HepG2 (cell line): ENCODE measurements around the gene GSTCD. TPM values are rescaled to one million over a fixed set of nuclear protein-coding genes. Genes with fewer than 3 reads are reported as not detected.
A peak's percentile ranks its signal among the peaks of the same experiment; 100 is the strongest.

Experiments used
- ATAC-seq: fragments of 200-7000 bp; cut with Tn5 transposase; 3 replicates; pipeline ENCODE4 v1.9.1; 2020; ENCODE audit warnings: mild to moderate bottlenecking, moderate library complexity
- BruUV-seq: library from RNA; stranded (reverse); fragments of 400-500 nt; replicated peaks from 2 replicates; lab custom pipeline; 2021; lab: Mats Ljungman, UMichigan
- CTCF ChIA-PET: fragments of 300-600 bp; formaldehyde crosslinking; extraction: SDS; loops from one replicate; lab custom pipeline; 2021; ENCODE audit warnings: low total read pairs, inconsistent platforms, low intra/inter-chr PET ratio; lab: Yijun Ruan, JAX
- POLR2A ChIA-PET: fragments of 350-600 bp; sonication (Branson Sonifier 250); formaldehyde crosslinking; loops from one replicate; lab custom pipeline; 2020; ENCODE audit warnings: antibody characterized with exemption, inconsistent platforms; lab: Yijun Ruan, JAX
- DNase-seq: peaks from one replicate; pipeline ENCODE4 v3.0.0-alpha.2; 2015; ENCODE audit warnings: low spot score
- FAIRE-seq: peaks from 3 replicates; lab custom pipeline; 2011; peaks lifted over from hg19 to GRCh38; lab: Jason Lieb, UNC
- H2AFZ ChIP-seq: one replicate; pipeline ENCODE4 v1.6.1; 2011; ENCODE audit warnings: low read length, inconsistent platforms
- H3K27ac ChIP-seq: fragments of 300-600 bp; 3 replicates; pipeline ENCODE4 v1.8.0; 2011; ENCODE audit warnings: mixed run types, mild to moderate bottlenecking, mixed read lengths, low read length, inconsistent platforms; ENCODE audit not compliant: insufficient read depth; ENCODE audit errors: extremely low read length
- H3K27me3 ChIP-seq, 2 experiments: fragments of 200-600 bp in 1 of 2; 2 replicates in 1 of 2; 3 replicates in 1 of 2; pipeline versions ENCODE4 v1.6.0 to v1.8.0; 2011; ENCODE audit warnings: low read length in 2 of 2, mild to moderate bottlenecking in 2 of 2, moderate library complexity in 2 of 2, inconsistent platforms in 1 of 2; ENCODE audit not compliant: insufficient read depth in 2 of 2, control insufficient read depth in 1 of 2
- H3K36me3 ChIP-seq, 2 experiments: fragments of 200-600 bp in 1 of 2; replicated peaks in 1 of 2; 2 replicates in 1 of 2; 3 replicates in 1 of 2; pipeline versions ENCODE4 v1.5.1 to v1.8.0; 2011; ENCODE audit warnings: low read length in 2 of 2, inconsistent platforms in 1 of 2; ENCODE audit not compliant: insufficient read depth in 2 of 2, control insufficient read depth in 1 of 2
- H3K4me1 ChIP-seq: 2 replicates; pipeline ENCODE4 v1.5.1; 2012; ENCODE audit warnings: low read length, inconsistent platforms; ENCODE audit not compliant: insufficient read depth
- H3K4me2 ChIP-seq: 2 replicates; pipeline ENCODE4 v1.6.0; 2011; ENCODE audit warnings: low read depth, low read length, inconsistent platforms
- H3K4me3 ChIP-seq, 3 experiments: fragments of 200-600 bp in 1 of 3; sonication (generic), shearing (Covaris generic) in 1 of 3; replicated peaks in 1 of 3; 2 replicates each; pipeline ENCODE4 v1.5.1; 2011 to 2016; ENCODE audit warnings: low read length in 3 of 3, inconsistent platforms in 2 of 3, low read depth in 2 of 3, mild to moderate bottlenecking in 2 of 3, control low read depth in 1 of 3, mixed read lengths in 1 of 3; ENCODE audit not compliant: insufficient read depth in 1 of 3
- H3K79me2 ChIP-seq: one replicate; pipeline ENCODE4 v1.6.1; 2011; ENCODE audit warnings: low read length, inconsistent platforms; ENCODE audit not compliant: insufficient read depth
- H3K9ac ChIP-seq: 2 replicates; pipeline ENCODE4 v1.6.0; 2011; ENCODE audit warnings: mild to moderate bottlenecking, low read depth, low read length, inconsistent platforms; ENCODE audit not compliant: insufficient read depth
- H3K9me3 ChIP-seq: 2 replicates; pipeline ENCODE4 v1.5.1; 2012; ENCODE audit warnings: mild to moderate bottlenecking, low read length
- H4K20me1 ChIP-seq: 2 replicates; pipeline ENCODE4 v1.6.0; 2011; ENCODE audit warnings: inconsistent platforms, mild to moderate bottlenecking, low read length, moderate library complexity; ENCODE audit not compliant: insufficient read depth
- EP300 ChIP-seq, 3 experiments: sonication (generic) in 1 of 3; formaldehyde crosslinking in 1 of 3; IDR thresholded peaks; 2 replicates each; pipeline versions ENCODE4 v1.5.1 to v1.6.1; 2011 to 2020; ENCODE audit warnings: low read depth in 2 of 3, low read length in 2 of 3, borderline replicate concordance in 1 of 3, improper control_type of control experiment in 1 of 3, mild to moderate bottlenecking in 1 of 3, missing genetic modification reagents in 1 of 3, moderate library complexity in 1 of 3
- KDM4B ChIP-seq: sonication (generic); formaldehyde crosslinking; IDR thresholded peaks from 2 replicates; pipeline ENCODE4 v1.4.0; 2020; ENCODE audit warnings: missing genetic modification reagents
- PCBP2 ChIP-seq: fragments of 200-400 bp; formaldehyde crosslinking; optimal IDR thresholded peaks from 2 replicates; pipeline ENCODE3; 2018; ENCODE audit warnings: low read length, low read depth; ENCODE audit not compliant: poor library complexity, severe bottlenecking
- ZNF781 ChIP-seq: sonication (generic); formaldehyde crosslinking; IDR thresholded peaks from 2 replicates; pipeline ENCODE4 v1.5.1; 2020; ENCODE audit warnings: borderline replicate concordance, mild to moderate bottlenecking, missing genetic modification reagents; ENCODE audit errors: not compliant biosample characterization
- WGBS: methylation state at CpG from one replicate; pipeline ENCODE4 v1.1.6; 2017; ENCODE audit warnings: low lambda C conversion rate; 5-methylcytosine and 5-hydroxymethylcytosine counted together
- in situ Hi-C: cut with HindIII; loops from 2 replicates; pipeline ENCODE4 v1.10.0; 2017; ENCODE audit warnings: low pct_unique_long_range_greater_than_20kb; ENCODE audit not compliant: extremely low pct_ligation_motif_present
- intact Hi-C: fragments of 100-400 bp; cut with micrococcal nuclease; formaldehyde crosslinking; loops from one replicate; pipeline ENCODE4 v1.10.0; 2022; ENCODE audit not compliant: unreplicated experiment
- polyA plus RNA-seq, 8 experiments: library from polyadenylated mRNA; depleted of rRNA in 3 of 8; stranded (reverse) in 7 of 8; unstranded in 1 of 8; fragments of >200 nt; fragmentation: Illumina TruSeq in 4 of 8; extraction: Trizol in 4 of 8; gene quantifications; 2 replicates each; pipeline versions ENCODE4 v1.2.1 to v1.2.3, GENCODE V29; 2011 to 2016; ENCODE audit warnings: low read depth in 4 of 8, missing spikeins in 1 of 8, mixed read lengths in 1 of 8; ENCODE audit not compliant: insufficient read depth in 1 of 8
- total RNA-seq, 5 experiments: library from RNA; depleted of rRNA; stranded (reverse); fragments of >200 nt; fragmentation: Illumina TruSeq; extraction: Trizol; gene quantifications; 2 replicates each; pipeline ENCODE4 v1.2.3, GENCODE V29; 2016; ENCODE audit warnings: low read depth in 1 of 5
- TF ChIP-seq, protein P1 (sequence below): sonication (generic); formaldehyde crosslinking; IDR thresholded peaks from 2 replicates; pipeline ENCODE4 v1.5.1; 2020; ENCODE audit warnings: missing genetic modification reagents, mild to moderate bottlenecking, borderline replicate concordance
- TF ChIP-seq, protein P2 (sequence below): sonication (generic); formaldehyde crosslinking; IDR thresholded peaks from 2 replicates; pipeline ENCODE4 v1.5.0; 2020; ENCODE audit warnings: missing genetic modification reagents
- TF ChIP-seq, protein P3 (sequence below): sonication (generic); formaldehyde crosslinking; IDR thresholded peaks from 2 replicates; pipeline ENCODE4 v1.5.1; 2020; ENCODE audit warnings: missing genetic modification reagents, mild to moderate bottlenecking, borderline replicate concordance
- TF ChIP-seq, protein P4 (sequence below): sonication (generic); formaldehyde crosslinking; IDR thresholded peaks from 2 replicates; pipeline ENCODE4 v1.5.1; 2020; ENCODE audit warnings: missing genetic modification reagents, mild to moderate bottlenecking, borderline replicate concordance

Gene GSTCD
- total and polyA plus RNA-seq, 2 of the 13 experiments (the other 11 are each of a cell fraction or from before 2014, with no cell fraction given): 7.9 to 30.8 TPM

DNA sequence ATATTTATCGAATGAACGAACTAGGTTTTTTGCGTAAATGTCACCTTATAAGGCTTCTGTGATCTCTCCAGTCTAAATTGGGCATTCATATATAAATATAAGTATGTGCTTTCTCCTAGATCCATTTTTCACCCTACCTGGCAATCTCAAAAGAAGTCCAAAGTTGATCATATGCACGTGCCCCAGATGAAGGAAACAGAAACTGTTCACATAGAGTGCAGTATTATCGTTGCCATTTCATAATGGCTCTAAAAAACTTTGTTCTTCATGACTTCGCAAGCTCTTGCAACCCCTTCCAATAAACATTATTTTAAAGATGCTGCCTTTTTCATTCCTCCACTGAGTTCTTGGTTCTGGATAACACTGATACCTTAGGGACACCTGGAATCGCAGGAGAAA is 803 bp upstream of the GSTCD start:
- H3K9ac ChIP-seq: peak overlapping the region; percentile 94
- H3K9me3 ChIP-seq: no peaks in the 10 kb centered on the region
- CTCF ChIA-PET: no interaction called here
- no peak for DNase-seq
- peak overlapping the region; percentile 86 for H3K4me2 ChIP-seq
- TSS peak; percentile 65 for BruUV-seq
- in situ Hi-C loops (no loop called here), intact Hi-C loops (loop anchor here (1.0 to 10.0 kb wide), 4 partner anchors 187 to 607 kb away; partner anchors contain the start of genes AIMP1, NPNT, TBCK and TET2)
- FAIRE-seq: no peak
- peak; percentile 6 for ATAC-seq
- H3K27ac ChIP-seq: peak overlapping the region; percentile 90
- WGBS: 2% methylated on average over 7 of the region's 7 CpGs
- peak overlapping the region; percentile 99 for H2AFZ ChIP-seq
- H3K4me3 ChIP-seq: peak overlapping the region; percentile 80 to 98 (median 82)
- no peaks in the 10 kb centered on the region for H3K36me3 ChIP-seq
- H3K27me3 ChIP-seq: no peaks in the 10 kb centered on the region; a peak in 1 of 5 replicates
- peaks cover 62% of the 10 kb centered on the region for H3K79me2 ChIP-seq
- POLR2A ChIA-PET: no interaction called here
- peaks cover 39% of the 10 kb centered on the region for H3K4me1 ChIP-seq
- no peaks in the 10 kb centered on the region; the same call in 1 of the 2 replicates for H4K20me1 ChIP-seq
- TF ChIP-seq EP300 (IDR thresholded peaks at IDR 0.05; ENCODE audit: low read depth in 2 of 2, low read length in 2 of 2): no peak
- TF ChIP-seq EP300 (CRISPR knock-in tag; IDR thresholded peaks at IDR 0.05; ENCODE audit: borderline replicate concordance): no peak
- TF ChIP-seq, protein P1, sequence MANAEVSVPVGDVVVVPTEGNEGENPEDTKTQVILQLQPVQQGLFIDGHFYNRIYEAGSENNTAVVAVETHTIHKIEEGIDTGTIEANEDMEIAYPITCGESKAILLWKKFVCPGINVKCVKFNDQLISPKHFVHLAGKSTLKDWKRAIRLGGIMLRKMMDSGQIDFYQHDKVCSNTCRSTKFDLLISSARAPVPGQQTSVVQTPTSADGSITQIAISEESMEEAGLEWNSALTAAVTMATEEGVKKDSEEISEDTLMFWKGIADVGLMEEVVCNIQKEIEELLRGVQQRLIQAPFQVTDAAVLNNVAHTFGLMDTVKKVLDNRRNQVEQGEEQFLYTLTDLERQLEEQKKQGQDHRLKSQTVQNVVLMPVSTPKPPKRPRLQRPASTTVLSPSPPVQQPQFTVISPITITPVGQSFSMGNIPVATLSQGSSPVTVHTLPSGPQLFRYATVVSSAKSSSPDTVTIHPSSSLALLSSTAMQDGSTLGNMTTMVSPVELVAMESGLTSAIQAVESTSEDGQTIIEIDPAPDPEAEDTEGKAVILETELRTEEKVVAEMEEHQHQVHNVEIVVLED (CRISPR knock-in tag): no peak
- TF ChIP-seq ZNF781: no peak
- TF ChIP-seq, protein P2, sequence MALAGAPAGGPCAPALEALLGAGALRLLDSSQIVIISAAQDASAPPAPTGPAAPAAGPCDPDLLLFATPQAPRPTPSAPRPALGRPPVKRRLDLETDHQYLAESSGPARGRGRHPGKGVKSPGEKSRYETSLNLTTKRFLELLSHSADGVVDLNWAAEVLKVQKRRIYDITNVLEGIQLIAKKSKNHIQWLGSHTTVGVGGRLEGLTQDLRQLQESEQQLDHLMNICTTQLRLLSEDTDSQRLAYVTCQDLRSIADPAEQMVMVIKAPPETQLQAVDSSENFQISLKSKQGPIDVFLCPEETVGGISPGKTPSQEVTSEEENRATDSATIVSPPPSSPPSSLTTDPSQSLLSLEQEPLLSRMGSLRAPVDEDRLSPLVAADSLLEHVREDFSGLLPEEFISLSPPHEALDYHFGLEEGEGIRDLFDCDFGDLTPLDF (CRISPR knock-in tag): 0 out of 2 replicates have a peak, but pooled peaks have one; percentile 16
- no peak for TF ChIP-seq PCBP2
- no peak for TF ChIP-seq KDM4B (CRISPR knock-in tag)
- TF ChIP-seq, protein P3, sequence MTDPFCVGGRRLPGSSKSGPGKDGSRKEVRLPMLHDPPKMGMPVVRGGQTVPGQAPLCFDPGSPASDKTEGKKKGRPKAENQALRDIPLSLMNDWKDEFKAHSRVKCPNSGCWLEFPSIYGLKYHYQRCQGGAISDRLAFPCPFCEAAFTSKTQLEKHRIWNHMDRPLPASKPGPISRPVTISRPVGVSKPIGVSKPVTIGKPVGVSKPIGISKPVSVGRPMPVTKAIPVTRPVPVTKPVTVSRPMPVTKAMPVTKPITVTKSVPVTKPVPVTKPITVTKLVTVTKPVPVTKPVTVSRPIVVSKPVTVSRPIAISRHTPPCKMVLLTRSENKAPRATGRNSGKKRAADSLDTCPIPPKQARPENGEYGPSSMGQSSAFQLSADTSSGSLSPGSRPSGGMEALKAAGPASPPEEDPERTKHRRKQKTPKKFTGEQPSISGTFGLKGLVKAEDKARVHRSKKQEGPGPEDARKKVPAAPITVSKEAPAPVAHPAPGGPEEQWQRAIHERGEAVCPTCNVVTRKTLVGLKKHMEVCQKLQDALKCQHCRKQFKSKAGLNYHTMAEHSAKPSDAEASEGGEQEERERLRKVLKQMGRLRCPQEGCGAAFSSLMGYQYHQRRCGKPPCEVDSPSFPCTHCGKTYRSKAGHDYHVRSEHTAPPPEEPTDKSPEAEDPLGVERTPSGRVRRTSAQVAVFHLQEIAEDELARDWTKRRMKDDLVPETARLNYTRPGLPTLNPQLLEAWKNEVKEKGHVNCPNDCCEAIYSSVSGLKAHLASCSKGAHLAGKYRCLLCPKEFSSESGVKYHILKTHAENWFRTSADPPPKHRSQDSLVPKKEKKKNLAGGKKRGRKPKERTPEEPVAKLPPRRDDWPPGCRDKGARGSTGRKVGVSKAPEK (CRISPR knock-in tag): peak; percentile 9; the same call in 1 of the 2 replicates
- TF ChIP-seq, protein P4, sequence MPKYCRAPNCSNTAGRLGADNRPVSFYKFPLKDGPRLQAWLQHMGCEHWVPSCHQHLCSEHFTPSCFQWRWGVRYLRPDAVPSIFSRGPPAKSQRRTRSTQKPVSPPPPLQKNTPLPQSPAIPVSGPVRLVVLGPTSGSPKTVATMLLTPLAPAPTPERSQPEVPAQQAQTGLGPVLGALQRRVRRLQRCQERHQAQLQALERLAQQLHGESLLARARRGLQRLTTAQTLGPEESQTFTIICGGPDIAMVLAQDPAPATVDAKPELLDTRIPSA: no peak
